ENCODE measurements around the gene TK2.

The TK2 gene

DNA sequence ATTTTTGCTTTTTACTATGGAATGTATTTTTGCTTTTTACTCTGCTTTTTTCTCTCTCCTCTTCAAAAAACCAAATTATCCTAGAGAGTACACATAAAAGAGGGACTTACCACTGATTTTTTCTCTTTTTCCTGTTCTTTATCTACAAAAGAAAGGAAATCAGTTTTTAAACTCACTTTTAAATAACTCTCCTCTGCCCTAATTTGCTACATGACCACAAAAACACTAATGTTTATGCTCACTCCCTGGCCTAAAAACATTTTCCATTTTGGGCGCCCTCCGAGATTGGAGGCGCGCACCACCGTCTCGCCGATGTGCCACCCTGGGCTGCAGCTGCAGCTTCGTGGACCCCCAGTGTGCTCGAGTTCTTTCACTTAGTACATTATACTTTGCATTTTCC lies 1.1 kb downstream of the TK2 start:
- peaks cover 16% of the 10 kb centered on the region for H3K4me1 ChIP-seq (ENCODE audit: insufficient read depth, low read length)
- no peaks in the 10 kb centered on the region for H3K27me3 ChIP-seq (ENCODE audit: insufficient read depth, low read length)
- H3K4me3 ChIP-seq (ENCODE audit: low read length): peak overlapping the region; percentile 66
- H2AFZ ChIP-seq (ENCODE audit: low read depth, low read length): peak overlapping the region; percentile 92
- no peaks in the 10 kb centered on the region for H3K36me3 ChIP-seq (ENCODE audit: insufficient read depth, low read length)
- H3K9me3 ChIP-seq (ENCODE audit: low read length): no peaks in the 10 kb centered on the region

DNA sequence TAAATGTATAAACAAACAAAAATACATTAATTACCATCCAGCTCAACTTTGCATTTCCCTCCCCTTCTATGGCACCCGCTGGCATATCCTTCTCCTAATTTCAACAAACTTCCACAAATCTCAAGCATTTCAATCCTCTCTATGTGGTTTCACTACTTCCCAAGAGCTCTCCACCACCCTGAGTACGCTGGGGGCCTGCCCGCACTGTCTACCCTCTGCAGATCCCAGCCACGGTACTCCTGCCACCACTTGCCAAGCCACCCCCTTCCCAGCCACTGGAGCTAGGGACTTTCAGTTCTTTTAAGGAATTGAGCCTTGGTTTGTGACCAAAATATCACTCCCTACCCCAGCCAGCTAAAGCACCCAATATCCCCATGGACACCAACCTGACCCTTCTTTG lies 1.9 kb downstream of the TK2 start:
- Histone ChIP-seq H3K36me3 (ENCODE audit: insufficient read depth, low read length) (no peaks in the 10 kb centered on the region), H3K27me3 (ENCODE audit: insufficient read depth, low read length) (no peaks in the 10 kb centered on the region), H3K9me3 (ENCODE audit: low read length) (no peaks in the 10 kb centered on the region), H3K4me1 (ENCODE audit: insufficient read depth, low read length) (peaks cover 16% of the 10 kb centered on the region), H2AFZ (ENCODE audit: low read depth, low read length) (no peak overlapping the region), H3K4me3 (ENCODE audit: low read length) (no peak overlapping the region)

DNA sequence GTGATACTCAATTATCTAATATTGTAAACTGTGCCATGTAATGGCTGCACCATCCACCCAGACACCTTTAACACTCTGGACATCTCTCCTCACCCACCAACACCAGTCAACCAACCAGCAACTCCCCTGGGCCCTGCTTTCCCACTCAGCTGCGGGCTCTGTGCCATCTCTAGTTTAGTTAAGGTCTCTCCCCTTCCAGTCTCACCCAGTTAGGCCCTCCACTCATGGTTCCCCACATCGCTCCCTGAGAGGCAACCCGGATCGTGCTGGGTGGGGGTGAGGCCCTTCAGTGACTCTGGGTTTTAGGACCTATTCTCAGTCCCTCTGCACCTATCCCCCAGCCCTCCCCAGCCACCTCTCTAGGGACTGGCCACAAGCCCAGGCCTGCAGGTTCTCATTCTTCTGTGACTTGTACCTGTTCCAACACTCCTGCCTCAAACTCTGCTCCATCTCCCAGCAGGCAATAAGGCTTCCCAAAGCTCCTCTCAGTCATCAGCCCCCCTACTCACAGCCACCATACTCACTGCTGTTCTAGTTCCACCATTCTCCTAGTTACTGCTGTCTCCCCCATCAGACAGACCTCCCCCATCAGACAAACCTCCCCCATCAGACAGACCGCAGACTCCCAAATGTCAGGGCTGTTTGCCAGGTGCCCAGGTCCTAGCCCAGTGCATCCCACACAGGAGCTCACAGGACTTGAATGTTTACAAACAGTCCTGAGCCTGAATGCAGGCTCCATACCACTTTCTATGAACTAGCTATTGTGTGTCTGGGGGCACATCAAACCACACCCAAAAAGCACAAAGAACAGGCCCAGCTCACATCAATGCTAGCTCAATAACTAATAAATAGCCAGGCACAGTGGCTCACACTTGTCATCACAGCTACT lies 2.6 kb downstream of the TK2 start:
- Histone ChIP-seq H3K36me3 (ENCODE audit: insufficient read depth, low read length) (no peaks in the 10 kb centered on the region), H3K27me3 (ENCODE audit: insufficient read depth, low read length) (no peaks in the 10 kb centered on the region), H2AFZ (ENCODE audit: low read depth, low read length) (no peak overlapping the region), H3K9me3 (ENCODE audit: low read length) (no peaks in the 10 kb centered on the region), H3K4me1 (ENCODE audit: insufficient read depth, low read length) (peaks cover 10% of the 10 kb centered on the region), H3K4me3 (ENCODE audit: low read length) (no peak overlapping the region)

DNA sequence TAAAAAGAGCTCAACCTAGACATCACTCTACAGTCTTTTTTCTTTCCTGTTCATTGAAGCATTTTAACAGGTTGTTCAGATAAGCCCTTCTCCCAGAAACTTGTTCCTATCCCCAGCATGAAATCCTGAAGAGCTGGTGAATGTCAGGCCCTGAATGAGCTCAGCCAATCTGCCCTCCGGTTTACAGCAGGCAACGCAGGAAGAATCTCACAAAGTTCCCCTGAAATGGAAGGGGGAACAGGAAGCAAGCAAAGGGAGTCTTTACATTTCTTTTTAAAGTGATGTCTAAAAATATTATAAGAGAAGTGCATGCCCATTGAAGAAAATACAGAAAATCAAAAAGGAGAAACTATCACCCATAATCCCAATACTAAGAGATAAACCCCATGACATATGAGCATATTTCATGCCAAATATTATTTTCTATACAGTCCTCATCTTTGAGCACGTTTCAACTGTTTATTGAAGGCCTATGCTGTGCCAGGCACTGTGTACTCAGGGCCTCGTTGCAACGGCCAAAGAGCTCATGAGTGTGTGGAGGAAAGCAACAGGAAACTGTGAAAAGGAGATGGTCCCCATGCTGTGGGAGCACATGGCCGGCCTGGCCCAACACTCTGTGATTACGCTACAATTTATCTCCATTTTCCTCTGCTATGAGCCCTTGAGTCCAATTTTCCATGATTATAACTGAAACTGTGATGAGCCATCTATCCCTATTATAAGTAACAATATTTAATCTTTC lies 5.7 kb downstream of the TK2 start:
- no peaks in the 10 kb centered on the region for H3K9me3 ChIP-seq (ENCODE audit: low read length)

DNA sequence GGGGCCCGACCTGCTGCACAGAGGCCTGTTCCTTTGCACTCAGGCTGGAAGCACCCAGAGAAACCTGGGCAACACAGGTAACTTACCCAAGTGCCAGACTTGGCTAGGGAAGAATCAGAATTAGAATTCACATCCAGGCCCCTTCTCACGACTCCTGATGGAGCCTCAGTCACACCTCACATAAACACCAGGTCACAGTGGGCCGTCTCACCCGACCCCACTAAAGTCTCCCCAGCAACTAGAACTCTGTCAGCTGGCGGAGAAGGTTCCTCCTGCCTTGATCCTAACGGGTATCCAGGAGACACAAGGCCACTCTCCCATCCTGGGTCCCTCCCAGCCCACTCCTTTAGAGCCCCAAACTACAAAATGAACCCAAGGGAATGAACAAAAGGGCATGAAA lies 6.4 kb downstream of the TK2 start:
- Histone ChIP-seq H3K4me3 (ENCODE audit: low read length) (no peak overlapping the region), H3K36me3 (ENCODE audit: insufficient read depth, low read length) (peaks cover 7% of the 10 kb centered on the region), H2AFZ (ENCODE audit: low read depth, low read length) (no peak overlapping the region), H3K27me3 (ENCODE audit: insufficient read depth, low read length) (no peaks in the 10 kb centered on the region), H3K4me1 (ENCODE audit: insufficient read depth, low read length) (no peaks in the 10 kb centered on the region), H3K9me3 (ENCODE audit: low read length) (no peaks in the 10 kb centered on the region)

More for the DNA sequence above, 5.7 kb downstream of the TK2 start:
- Histone ChIP-seq H3K36me3 (ENCODE audit: insufficient read depth, low read length) (peaks cover 3% of the 10 kb centered on the region), H2AFZ (ENCODE audit: low read depth, low read length) (no peak overlapping the region), H3K4me3 (ENCODE audit: low read length) (no peak overlapping the region), H3K27me3 (ENCODE audit: insufficient read depth, low read length) (no peaks in the 10 kb centered on the region), H3K4me1 (ENCODE audit: insufficient read depth, low read length) (peaks cover 3% of the 10 kb centered on the region)

DNA sequence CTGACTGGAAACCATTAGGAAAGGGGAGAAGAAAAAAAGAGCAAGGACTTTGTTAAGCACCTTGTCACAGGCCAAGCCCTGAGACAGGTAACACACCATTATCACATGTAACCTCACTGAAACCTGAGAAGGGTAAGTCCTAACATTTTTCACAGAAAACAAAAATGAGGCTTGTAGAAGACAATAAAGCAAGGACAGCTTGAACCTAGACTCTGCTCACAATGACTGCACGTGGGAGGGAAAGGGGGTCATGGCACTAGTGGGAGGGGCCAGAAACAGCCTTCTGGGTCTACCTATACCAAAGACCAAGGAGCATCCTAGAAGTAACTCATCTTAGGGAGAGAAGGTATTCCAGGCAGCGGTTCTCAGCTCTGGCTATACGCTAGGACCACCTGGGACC lies 7.5 kb downstream of the TK2 start:
- Histone ChIP-seq H3K27me3 (ENCODE audit: insufficient read depth, low read length) (no peaks in the 10 kb centered on the region), H3K4me3 (ENCODE audit: low read length) (no peak overlapping the region), H3K36me3 (ENCODE audit: insufficient read depth, low read length) (peaks cover 13% of the 10 kb centered on the region), H3K4me1 (ENCODE audit: insufficient read depth, low read length) (no peaks in the 10 kb centered on the region), H2AFZ (ENCODE audit: low read depth, low read length) (no peak overlapping the region), H3K9me3 (ENCODE audit: low read length) (no peaks in the 10 kb centered on the region)

DNA sequence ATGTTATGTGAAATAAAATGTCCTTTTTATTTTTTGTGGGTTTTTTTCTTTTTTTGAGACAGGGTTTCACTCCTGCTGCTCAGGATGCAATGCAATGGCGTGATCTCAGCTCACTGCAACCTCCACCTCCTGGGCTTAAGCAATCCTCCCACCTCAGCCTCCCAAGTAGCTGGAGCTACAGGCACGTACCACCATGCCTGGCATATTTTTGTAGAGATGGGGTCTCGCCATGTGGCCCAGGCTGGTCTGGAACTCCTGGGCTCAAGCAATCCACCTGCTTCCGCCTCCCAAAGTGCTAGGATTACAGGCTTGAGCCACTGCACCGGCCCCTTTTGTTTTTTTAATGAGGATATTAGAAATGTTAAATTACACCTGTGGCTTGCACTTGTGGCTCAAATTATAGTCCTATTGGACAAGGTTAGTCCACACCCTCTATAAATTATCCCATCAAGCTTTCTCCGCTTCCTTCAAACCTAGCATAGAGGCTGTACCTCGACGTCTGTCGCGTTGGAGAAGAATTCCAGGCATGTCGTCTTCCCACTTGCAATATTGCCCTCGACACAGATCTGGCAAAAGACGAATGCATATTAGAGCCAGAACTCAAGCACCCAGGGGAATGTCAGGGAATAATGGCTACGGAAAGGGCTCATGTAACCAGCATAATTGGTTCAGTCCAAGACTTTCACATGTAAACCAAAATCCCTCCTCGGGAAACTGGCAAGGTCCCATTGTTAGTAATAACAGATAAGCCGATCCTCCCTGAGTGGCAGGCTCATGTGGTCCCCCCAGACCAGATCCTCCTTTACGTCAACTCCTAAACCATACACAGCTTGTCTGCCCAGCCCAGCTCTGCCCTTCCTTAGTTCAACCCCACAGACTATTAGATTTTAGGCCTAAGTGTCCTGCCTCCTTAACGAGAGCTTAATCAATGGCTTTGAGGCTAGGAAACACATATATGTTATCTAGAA lies 8.2 kb downstream of the TK2 start:
- H2AFZ ChIP-seq (ENCODE audit: low read depth, low read length): no peak overlapping the region

DNA sequence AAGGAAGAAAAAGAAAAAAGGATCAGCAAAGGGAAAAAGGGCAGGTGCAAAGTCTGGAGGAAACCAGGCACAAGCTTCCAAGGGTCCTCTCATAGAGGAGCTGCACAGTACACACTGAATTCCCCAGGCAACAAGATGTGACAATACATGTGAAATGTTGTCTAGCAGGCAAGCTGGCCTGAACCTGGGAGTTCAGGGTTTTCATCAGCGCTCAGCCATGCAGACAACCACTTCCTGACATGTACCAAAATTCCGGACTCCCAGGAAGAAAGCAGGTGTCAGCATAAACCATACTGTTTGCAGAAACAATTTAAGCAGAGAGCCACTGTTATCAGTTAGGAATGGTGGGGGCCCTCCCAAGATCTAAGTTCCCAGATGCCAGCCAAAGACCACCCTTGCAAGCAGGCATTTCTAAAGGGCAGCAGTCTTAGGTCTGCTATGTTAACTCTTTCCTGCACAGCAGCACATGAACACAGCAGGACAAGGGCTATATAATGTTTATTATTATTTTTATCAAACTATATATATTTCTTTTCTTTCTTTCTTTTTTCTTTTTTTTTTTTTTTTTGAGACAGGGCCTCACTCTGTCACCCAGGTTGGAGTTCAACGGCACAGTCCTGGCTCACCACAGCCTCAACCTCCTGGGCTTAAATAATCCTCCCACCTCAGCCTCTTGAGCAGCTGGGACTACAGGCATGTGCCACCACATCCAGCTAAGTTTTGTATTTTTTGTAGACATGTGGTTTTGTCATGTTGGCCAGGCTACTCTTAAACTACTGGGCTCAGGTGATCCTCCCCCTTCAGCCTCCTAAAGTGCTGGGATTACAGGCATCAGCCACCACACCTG lies 10.1 kb downstream of the TK2 start:
- H3K4me1 ChIP-seq (ENCODE audit: insufficient read depth, low read length): no peaks in the 10 kb centered on the region
- no peaks in the 10 kb centered on the region for H3K9me3 ChIP-seq (ENCODE audit: low read length)
- H3K4me3 ChIP-seq (ENCODE audit: low read length): no peak overlapping the region
- no peak overlapping the region for H2AFZ ChIP-seq (ENCODE audit: low read depth, low read length)
- H3K27me3 ChIP-seq (ENCODE audit: insufficient read depth, low read length): no peaks in the 10 kb centered on the region
- peaks cover 19% of the 10 kb centered on the region for H3K36me3 ChIP-seq (ENCODE audit: insufficient read depth, low read length)

More for the DNA sequence above, 8.2 kb downstream of the TK2 start:
- H3K9me3 ChIP-seq (ENCODE audit: low read length): no peaks in the 10 kb centered on the region
- no peaks in the 10 kb centered on the region for H3K27me3 ChIP-seq (ENCODE audit: insufficient read depth, low read length)
- peaks cover 19% of the 10 kb centered on the region for H3K36me3 ChIP-seq (ENCODE audit: insufficient read depth, low read length)
- no peak overlapping the region for H3K4me3 ChIP-seq (ENCODE audit: low read length)
- no peaks in the 10 kb centered on the region for H3K4me1 ChIP-seq (ENCODE audit: insufficient read depth, low read length)

DNA sequence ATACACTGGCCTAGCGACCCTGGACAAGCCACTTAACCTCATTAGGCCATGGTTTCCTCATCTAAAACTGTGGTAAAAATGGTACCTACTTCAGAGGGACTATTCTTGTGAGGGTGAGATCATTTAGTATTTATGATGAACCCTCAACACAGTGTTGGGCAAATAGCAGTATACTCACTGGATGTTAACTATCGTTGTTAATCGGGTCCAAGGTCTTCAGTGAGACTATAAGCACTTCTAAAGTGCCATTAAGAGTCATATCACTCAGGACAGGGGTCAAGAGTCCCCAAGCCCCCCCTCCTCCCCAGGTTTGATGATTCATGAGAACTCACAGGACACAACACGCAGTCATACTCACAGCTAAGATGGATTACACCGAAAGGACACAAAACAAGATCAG lies 11.0 kb downstream of the TK2 start:
- Histone ChIP-seq H3K9me3 (ENCODE audit: low read length) (no peaks in the 10 kb centered on the region), H2AFZ (ENCODE audit: low read depth, low read length) (no peak overlapping the region), H3K4me1 (ENCODE audit: insufficient read depth, low read length) (no peaks in the 10 kb centered on the region), H3K27me3 (ENCODE audit: insufficient read depth, low read length) (no peaks in the 10 kb centered on the region), H3K4me3 (ENCODE audit: low read length) (no peak overlapping the region), H3K36me3 (ENCODE audit: insufficient read depth, low read length) (peaks cover 25% of the 10 kb centered on the region)

DNA sequence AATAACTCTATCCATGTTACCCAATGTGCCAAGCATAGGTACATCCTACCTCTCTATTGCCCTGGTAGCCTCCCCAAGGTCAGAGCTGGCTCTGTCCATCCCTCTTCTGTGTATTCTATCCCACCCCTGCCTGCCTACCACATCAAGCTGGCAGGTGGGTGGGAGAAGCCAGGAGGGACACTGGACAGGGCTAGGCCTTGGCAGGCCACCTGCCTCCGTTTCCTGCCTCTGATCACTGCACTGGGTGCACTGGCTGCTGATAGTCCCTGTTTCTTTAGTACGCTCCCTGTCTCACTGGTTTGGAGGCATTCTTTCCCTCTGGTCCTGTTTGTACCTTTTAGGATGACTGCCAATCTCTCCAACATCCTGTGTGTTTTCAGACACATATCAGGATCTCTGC lies 12.7 kb downstream of the TK2 start:
- no peaks in the 10 kb centered on the region for H3K9me3 ChIP-seq (ENCODE audit: low read length)
- H3K27me3 ChIP-seq (ENCODE audit: insufficient read depth, low read length): no peaks in the 10 kb centered on the region
- no peak overlapping the region for H2AFZ ChIP-seq (ENCODE audit: low read depth, low read length)
- no peak overlapping the region for H3K4me3 ChIP-seq (ENCODE audit: low read length)
- H3K4me1 ChIP-seq (ENCODE audit: insufficient read depth, low read length): no peaks in the 10 kb centered on the region
- peaks cover 25% of the 10 kb centered on the region for H3K36me3 ChIP-seq (ENCODE audit: insufficient read depth, low read length)

DNA sequence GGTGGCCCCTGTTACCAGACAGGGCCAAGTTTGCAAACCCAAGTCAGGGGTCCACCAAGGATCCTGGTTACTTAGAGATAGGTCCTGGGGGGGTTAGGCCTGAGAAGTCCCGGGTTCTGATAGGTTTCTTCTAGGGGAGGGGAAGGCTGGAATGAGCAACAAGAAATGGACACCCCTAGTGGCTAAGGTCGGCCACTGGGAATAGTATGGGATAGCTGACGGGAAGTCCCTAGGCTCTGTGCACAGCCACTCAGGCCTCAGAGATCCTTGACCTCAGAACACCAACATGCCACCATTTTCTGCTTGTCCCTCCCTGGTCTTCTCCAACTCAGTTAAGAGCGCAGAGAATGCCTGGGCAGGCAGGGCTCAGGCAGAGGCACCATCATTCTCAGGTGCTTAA lies 13.4 kb downstream of the TK2 start:
- H3K27me3 ChIP-seq (ENCODE audit: insufficient read depth, low read length): no peaks in the 10 kb centered on the region
- H3K4me1 ChIP-seq (ENCODE audit: insufficient read depth, low read length): no peaks in the 10 kb centered on the region
- no peak overlapping the region for H3K4me3 ChIP-seq (ENCODE audit: low read length)
- H3K36me3 ChIP-seq (ENCODE audit: insufficient read depth, low read length): peaks cover 26% of the 10 kb centered on the region
- no peaks in the 10 kb centered on the region for H3K9me3 ChIP-seq (ENCODE audit: low read length)
- H2AFZ ChIP-seq (ENCODE audit: low read depth, low read length): no peak overlapping the region

DNA sequence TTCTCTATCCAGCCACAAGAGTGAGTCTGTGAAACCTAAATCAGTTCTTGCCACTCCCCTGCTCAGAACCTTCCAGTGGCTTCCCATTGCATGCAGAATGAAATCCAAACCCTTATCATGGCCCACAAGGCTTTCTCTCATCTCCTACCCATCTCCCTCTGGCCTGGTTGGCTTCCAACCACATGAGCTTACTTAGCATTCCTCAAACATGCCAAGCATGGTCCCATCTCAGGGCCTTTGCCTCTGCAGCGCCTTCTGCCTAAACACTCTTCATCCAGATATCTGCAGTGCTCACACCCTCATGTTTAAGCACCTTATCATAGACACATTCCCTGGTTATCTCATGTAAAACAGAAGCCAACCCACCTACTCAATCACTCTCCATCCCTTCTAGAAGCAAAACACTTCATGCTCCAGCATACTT lies 15.5 kb downstream of the TK2 start:
- Histone ChIP-seq H3K4me1 (ENCODE audit: insufficient read depth, low read length) (no peaks in the 10 kb centered on the region), H3K9me3 (ENCODE audit: low read length) (no peaks in the 10 kb centered on the region), H3K27me3 (ENCODE audit: insufficient read depth, low read length) (no peaks in the 10 kb centered on the region), H3K36me3 (ENCODE audit: insufficient read depth, low read length) (peaks cover 39% of the 10 kb centered on the region), H2AFZ (ENCODE audit: low read depth, low read length) (no peak overlapping the region), H3K4me3 (ENCODE audit: low read length) (no peak overlapping the region)
